Activated CD8-positive, alpha-beta T cell treated with anti-CD3 and anti-CD28 coated beads for 36 hours (primary cell): ENCODE data around the gene CD300LG. TPM values are rescaled to one million over a fixed set of nuclear protein-coding genes. Genes with fewer than 3 reads are reported as not detected.
"Not testable (repeated sequence)": the region's sequence is repeated elsewhere in the genome, so short reads cannot be mapped to it uniquely, and the experiment has no call there.

Source experiments
- ATAC-seq: fragments of 200-7000 bp; cut with Tn5 transposase; one replicate; pipeline ENCODE4 v1.10.0; 2021; ENCODE audit warnings: mild to moderate bottlenecking, moderate library complexity
- CTCF ChIA-PET: fragments of 350-600 bp; sonication (Branson Sonifier 250); formaldehyde crosslinking; loops from one replicate; lab custom pipeline; 2021; ENCODE audit warnings: antibody characterized with exemption; lab: Charles Lee
- POLR2A ChIA-PET: fragments of 350-600 bp; sonication (Branson Sonifier 250); formaldehyde crosslinking; loops from one replicate; lab custom pipeline; 2021; ENCODE audit warnings: antibody characterized with exemption; lab: Charles Lee
- DNase-seq: peaks from one replicate; pipeline ENCODE4 v3.0.0-alpha.2; 2020
- H3K27ac Mint-ChIP-seq: one replicate; pipeline ENCODE4 v1.8.0; 2021; ENCODE audit warnings: mild to moderate bottlenecking, mixed read lengths
- H3K27me3 Mint-ChIP-seq: one replicate; pipeline ENCODE4 v1.8.0; 2021; ENCODE audit warnings: mixed read lengths
- H3K36me3 Mint-ChIP-seq: one replicate; pipeline ENCODE4 v1.8.0; 2021; ENCODE audit warnings: low read depth, mixed read lengths
- H3K4me1 Mint-ChIP-seq: one replicate; pipeline ENCODE4 v1.8.0; 2021; ENCODE audit warnings: low read depth, mixed read lengths
- H3K4me3 Mint-ChIP-seq: one replicate; pipeline ENCODE4 v1.8.0; 2021; ENCODE audit warnings: mild to moderate bottlenecking, moderate library complexity, mixed read lengths
- H3K9me3 Mint-ChIP-seq: one replicate; pipeline ENCODE4 v1.8.0; 2021; ENCODE audit warnings: mixed read lengths
- intact Hi-C: fragments of 100-400 bp; cut with micrococcal nuclease; formaldehyde crosslinking; loops from one replicate; pipeline ENCODE4 v1.10.0; 2022
- total RNA-seq, 2 experiments: library from RNA; stranded (reverse); gene quantifications; one replicate each; pipeline ENCODE4 v1.2.3, GENCODE V29; 2021
- TF ChIP-seq, protein P1 (sequence below): fragments of 200-600 bp; IDR thresholded peaks from one replicate; pipeline ENCODE4 v1.8.0; 2022; ENCODE audit warnings: antibody characterized with exemption, mild to moderate bottlenecking

Gene CD300LG
- total RNA-seq, 2 experiments from 2014 or later, result not detected

DNA sequence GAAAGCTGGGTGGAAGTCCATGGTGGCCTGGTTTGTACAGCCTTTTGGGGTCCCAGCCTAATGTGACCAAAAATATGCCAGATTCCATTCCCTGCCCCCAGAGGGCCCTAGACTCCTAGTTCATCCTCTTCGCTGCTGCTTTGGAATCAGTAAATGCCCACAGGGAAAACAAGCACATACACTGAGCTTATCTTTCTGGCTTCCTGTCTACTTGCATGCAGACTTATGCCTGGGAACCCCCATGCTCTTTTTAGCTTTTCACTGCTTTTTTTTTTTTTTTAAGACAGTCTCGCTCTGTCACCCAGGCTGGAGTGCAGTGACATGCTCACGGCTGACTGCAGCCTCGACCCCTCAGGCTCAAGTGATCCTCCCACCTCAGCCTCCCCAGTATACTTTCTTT, 6.2 kb upstream of the CD300LG start:
- DNase-seq (no peak), ATAC-seq (no peak)
- Mint-ChIP-seq H3K27ac (no peak overlapping the region), H3K36me3 (no peaks in the 10 kb centered on the region), H3K9me3 (no peaks in the 10 kb centered on the region), H3K4me1 (no peaks in the 10 kb centered on the region), H3K27me3 (peaks cover 14% of the 10 kb centered on the region), H3K4me3 (no peak overlapping the region)
- ChIA-PET CTCF (interaction anchor here (0.8 to 2.0 kb wide), 5 partner anchors 18 to 42 kb away, joined by 3 to 6 read pairs (median 3); no protein-coding TSS in a partner anchor), POLR2A (no interaction called here)
- intact Hi-C loops, result no loop called here
- TF ChIP-seq, protein P1, sequence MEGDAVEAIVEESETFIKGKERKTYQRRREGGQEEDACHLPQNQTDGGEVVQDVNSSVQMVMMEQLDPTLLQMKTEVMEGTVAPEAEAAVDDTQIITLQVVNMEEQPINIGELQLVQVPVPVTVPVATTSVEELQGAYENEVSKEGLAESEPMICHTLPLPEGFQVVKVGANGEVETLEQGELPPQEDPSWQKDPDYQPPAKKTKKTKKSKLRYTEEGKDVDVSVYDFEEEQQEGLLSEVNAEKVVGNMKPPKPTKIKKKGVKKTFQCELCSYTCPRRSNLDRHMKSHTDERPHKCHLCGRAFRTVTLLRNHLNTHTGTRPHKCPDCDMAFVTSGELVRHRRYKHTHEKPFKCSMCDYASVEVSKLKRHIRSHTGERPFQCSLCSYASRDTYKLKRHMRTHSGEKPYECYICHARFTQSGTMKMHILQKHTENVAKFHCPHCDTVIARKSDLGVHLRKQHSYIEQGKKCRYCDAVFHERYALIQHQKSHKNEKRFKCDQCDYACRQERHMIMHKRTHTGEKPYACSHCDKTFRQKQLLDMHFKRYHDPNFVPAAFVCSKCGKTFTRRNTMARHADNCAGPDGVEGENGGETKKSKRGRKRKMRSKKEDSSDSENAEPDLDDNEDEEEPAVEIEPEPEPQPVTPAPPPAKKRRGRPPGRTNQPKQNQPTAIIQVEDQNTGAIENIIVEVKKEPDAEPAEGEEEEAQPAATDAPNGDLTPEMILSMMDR, result no peak

DNA sequence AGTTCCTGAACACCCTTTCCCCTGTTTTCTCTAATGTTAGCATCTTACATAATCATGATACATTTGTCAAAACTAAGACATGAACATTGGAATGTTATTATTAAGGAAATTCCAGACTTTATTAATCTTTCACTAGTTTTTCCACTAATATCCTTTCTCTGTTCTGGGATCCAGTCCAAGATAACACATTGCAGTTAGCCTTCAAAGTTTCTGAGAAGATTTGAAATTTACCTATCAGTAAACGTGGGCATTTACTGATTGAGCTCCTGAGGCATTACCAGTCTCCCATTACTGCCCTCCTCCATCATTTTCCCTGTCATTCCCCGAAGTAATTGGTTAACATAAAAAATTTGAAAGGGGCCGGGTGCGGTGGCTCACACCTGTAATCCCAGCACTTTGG, 5.7 kb upstream of the CD300LG start:
- Mint-ChIP-seq H3K36me3 (no peaks in the 10 kb centered on the region), H3K4me1 (no peaks in the 10 kb centered on the region), H3K27me3 (peaks cover 11% of the 10 kb centered on the region), H3K27ac (no peak overlapping the region), H3K4me3 (no peak overlapping the region), H3K9me3 (no peaks in the 10 kb centered on the region)
- CTCF ChIA-PET, result interaction anchor here (0.8 to 2.0 kb wide), 3 partner anchors 19 to 74 kb away, joined by 3 to 5 read pairs (median 4); no protein-coding TSS in a partner anchor
- TF ChIP-seq, protein P1, result no peak
- POLR2A ChIA-PET, result no interaction called here
- ATAC-seq (no peak), DNase-seq (no peak)
- intact Hi-C loops, result no loop called here

DNA sequence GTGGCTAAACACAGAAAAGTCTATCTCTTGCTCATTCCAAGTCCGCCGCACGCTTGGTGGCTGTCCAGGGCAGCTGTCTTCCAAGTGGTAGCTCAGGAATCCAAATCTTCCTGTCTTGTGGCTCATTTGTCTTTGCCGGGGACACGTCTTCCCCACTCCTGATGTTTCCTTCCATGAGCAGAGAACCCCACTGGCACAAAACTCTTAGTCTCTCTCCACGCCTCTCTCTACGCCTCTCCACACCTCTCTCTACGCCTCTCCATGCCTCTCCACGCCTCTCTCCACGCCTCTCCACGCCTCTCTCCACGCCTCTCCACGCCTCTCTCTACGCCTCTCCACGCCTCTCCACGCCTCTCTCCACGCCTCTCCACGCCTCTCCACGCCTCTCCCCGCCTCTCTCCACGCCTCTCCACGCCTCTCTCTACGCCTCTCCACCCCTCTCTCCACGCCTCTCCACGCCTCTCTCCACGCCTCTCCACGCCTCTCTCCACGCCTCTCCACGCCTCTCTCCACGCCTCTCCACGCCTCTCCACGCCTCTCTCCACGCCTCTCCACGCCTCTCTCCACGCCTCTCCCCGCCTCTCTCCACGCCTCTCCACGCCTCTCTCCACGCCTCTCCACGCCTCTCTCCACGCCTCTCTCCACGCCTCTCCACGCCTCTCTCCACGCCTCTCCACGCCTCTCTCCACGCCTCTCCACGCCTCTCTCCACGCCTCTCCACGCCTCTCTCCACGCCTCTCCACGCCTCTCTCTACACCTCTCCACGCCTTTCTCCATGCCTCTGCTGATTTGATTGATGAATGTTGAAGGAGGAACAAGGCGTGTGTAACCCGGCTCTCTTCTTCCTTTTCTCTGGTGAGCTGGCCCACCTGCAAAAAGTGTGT, 4.6 kb upstream of the CD300LG start:
- H3K27me3 Mint-ChIP-seq, ATAC-seq, intact Hi-C loops, H3K4me1 Mint-ChIP-seq, H3K27ac Mint-ChIP-seq, H3K9me3 Mint-ChIP-seq, DNase-seq, H3K4me3 Mint-ChIP-seq, H3K36me3 Mint-ChIP-seq: not testable (repeated sequence)
- POLR2A ChIA-PET, result interaction anchor here (1.1 kb wide), 1 partner anchor 15 kb away, joined by 3 read pairs; no protein-coding TSS in a partner anchor
- CTCF ChIA-PET, result interaction anchor here (0.9 to 1.1 kb wide), 3 partner anchors 38 to 681 kb away, joined by 4 read pairs; no protein-coding TSS in a partner anchor

DNA sequence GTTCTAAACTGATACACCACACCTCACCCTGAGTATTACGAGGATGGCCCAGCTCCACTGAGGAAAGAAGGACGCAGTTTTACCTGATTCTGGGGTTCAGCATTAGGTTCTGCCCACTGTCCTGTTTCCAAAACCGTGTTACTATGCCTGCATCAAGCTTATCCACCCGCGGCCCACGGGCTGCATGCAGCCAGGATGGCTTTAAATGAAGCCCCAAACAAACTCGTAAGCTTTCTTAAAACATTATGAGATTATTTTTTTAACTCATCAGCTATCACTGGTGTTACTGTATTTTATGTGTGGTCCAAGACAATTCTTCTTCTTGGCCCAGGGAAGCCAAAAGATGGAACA, 4.0 kb upstream of the CD300LG start:
- ChIA-PET CTCF (interaction anchor here (1.0 to 1.2 kb wide), 2 partner anchors 38 to 77 kb away, joined by 4 to 5 read pairs; no protein-coding TSS in a partner anchor), POLR2A (interaction anchor here (1.1 kb wide), 1 partner anchor 15 kb away, joined by 3 read pairs; no protein-coding TSS in a partner anchor)
- intact Hi-C loops, result no loop called here
- Mint-ChIP-seq H3K9me3 (no peaks in the 10 kb centered on the region), H3K36me3 (no peaks in the 10 kb centered on the region), H3K27ac (no peak overlapping the region), H3K27me3 (peaks cover 13% of the 10 kb centered on the region), H3K4me1 (no peaks in the 10 kb centered on the region), H3K4me3 (no peak overlapping the region)
- ATAC-seq (no peak), DNase-seq (no peak)
- TF ChIP-seq, protein P1, result no peak

DNA sequence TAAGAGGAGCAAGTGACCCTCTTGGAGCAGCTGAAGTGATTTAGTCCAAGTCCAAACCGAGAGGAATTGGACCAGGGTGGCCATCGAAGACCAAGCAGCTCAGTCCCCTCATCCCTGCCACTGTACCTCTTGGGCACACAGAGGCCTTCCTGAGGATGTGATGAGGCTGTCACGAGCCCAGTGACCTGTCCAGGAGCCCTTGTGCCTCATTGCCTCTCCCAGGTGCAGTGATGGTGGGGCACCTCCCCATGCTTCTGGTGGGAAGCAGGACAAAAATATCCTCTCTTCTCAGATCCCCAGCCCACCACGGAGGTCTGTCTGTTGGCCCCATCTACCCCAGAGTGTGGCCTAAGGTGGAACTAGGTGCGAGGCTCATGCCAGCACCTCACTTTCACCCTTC, 2.7 kb upstream of the CD300LG start:
- ChIA-PET CTCF (interaction anchor here (1.2 to 2.8 kb wide), 4 partner anchors 12 to 78 kb away, joined by 4 to 29 read pairs (median 6); no protein-coding TSS in a partner anchor), POLR2A (no interaction called here)
- no peak overlapping the region for H3K27ac Mint-ChIP-seq
- peaks cover 15% of the 10 kb centered on the region for H3K27me3 Mint-ChIP-seq
- ATAC-seq, result no peak
- TF ChIP-seq, protein P1, result no peak
- no peak overlapping the region for H3K4me3 Mint-ChIP-seq
- H3K36me3 Mint-ChIP-seq, result no peaks in the 10 kb centered on the region
- intact Hi-C loops, result no loop called here
- DNase-seq, result no peak
- H3K9me3 Mint-ChIP-seq, result no peaks in the 10 kb centered on the region
- no peaks in the 10 kb centered on the region for H3K4me1 Mint-ChIP-seq
